DOHH2 (cell line): ENCODE data around the gene NIN.

Source experiments
- EZH2phosphoT487 ChIP-seq: fragments of 200-600 bp; sonication (generic); IDR thresholded peaks from 2 replicates; pipeline ENCODE4 v1.6.1; 2017; ENCODE audit warnings: borderline replicate concordance, mild to moderate bottlenecking, antibody characterized with exemption, low read length, moderate library complexity, mixed read lengths
- TF ChIP-seq, protein P1 (sequence below): fragments of 200-600 bp; sonication (generic); IDR thresholded peaks from one replicate; pipeline ENCODE4 v1.5.1; 2014; ENCODE audit warnings: antibody characterized with exemption, mild to moderate bottlenecking, low read depth, low read length; ENCODE audit not compliant: poor library complexity, severe bottlenecking

DNA sequence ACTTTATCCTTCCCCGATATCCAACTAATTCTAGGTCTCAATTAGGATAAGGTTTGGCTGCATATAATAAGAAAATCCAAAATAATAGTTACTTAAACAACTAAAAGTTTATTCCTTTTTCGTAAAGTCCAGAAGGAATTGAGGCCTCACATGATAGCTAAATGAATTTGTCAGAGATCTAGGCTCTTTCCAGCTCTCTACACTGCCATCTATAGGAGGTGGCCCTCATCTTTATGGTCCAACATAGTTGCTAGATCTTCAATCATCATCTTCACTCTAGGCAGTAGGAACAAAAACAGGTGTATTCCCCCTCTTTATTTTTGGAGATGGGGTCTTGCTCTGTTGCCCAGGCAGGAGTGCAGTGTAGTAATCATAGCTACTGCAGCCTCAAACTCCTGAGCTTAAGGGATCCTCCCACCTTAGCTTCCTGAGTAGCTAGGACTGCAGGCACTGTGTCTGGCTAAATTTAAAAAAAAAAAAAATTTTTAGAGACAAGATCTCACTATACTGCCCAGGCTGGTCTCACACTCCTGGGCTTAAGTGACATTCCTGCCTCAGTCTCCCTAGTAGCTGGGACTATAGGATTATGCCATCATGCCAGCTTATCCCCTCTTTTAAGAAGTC lies 116.4 kb downstream of the NIN start:
- TF ChIP-seq, protein P1, sequence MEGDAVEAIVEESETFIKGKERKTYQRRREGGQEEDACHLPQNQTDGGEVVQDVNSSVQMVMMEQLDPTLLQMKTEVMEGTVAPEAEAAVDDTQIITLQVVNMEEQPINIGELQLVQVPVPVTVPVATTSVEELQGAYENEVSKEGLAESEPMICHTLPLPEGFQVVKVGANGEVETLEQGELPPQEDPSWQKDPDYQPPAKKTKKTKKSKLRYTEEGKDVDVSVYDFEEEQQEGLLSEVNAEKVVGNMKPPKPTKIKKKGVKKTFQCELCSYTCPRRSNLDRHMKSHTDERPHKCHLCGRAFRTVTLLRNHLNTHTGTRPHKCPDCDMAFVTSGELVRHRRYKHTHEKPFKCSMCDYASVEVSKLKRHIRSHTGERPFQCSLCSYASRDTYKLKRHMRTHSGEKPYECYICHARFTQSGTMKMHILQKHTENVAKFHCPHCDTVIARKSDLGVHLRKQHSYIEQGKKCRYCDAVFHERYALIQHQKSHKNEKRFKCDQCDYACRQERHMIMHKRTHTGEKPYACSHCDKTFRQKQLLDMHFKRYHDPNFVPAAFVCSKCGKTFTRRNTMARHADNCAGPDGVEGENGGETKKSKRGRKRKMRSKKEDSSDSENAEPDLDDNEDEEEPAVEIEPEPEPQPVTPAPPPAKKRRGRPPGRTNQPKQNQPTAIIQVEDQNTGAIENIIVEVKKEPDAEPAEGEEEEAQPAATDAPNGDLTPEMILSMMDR: peak; percentile 73
- TF ChIP-seq EZH2phosphoT487: no peak
